ENCODE measurements around the gene CASKIN2. TPM values are rescaled to one million over a fixed set of nuclear protein-coding genes. Genes with fewer than 3 reads are reported as not detected.

CASKIN2 gene
- total RNA-seq, 1 experiment from 2014 or later: 37.0 TPM

- no peaks in the 10 kb centered on the region for H3K27me3 ChIP-seq (ENCODE audit: insufficient read depth, low read length)
- Mint-ChIP-seq H3K27ac (no peak overlapping the region), H3K36me3 (ENCODE audit: insufficient read depth in 1 of 3, low read depth in 3 of 3) (peaks cover 0 to 33% (median 16%) of the 10 kb centered on the region in 3 experiments; a peak in 5 of 7 replicates), H3K9me3 (no peaks in the 10 kb centered on the region), H3K4me3 (no peak overlapping the region), H3K27me3 (ENCODE audit: low read depth) (no peaks in the 10 kb centered on the region), H3K4me1 (no peaks in the 10 kb centered on the region)
- no peak overlapping the region for H3K9ac ChIP-seq (ENCODE audit: extremely low read depth, insufficient read length, low read length)
- no peaks in the 10 kb centered on the region for H3K23me2 ChIP-seq (ENCODE audit: insufficient read length, low read depth, low read length, poor library complexity, severe bottlenecking)
- no peak overlapping the region for H3K4ac ChIP-seq (ENCODE audit: low read depth, low read length)
- no peak overlapping the region for H3K18ac ChIP-seq (ENCODE audit: insufficient read length, low read depth, low read length)
- no peak overlapping the region for H2AK5ac ChIP-seq (ENCODE audit: insufficient read length, low read length)
- H2BK15ac ChIP-seq (ENCODE audit: low read depth, low read length): no peak overlapping the region
- H4K5ac ChIP-seq (ENCODE audit: insufficient read length, low read depth, low read length): no peak overlapping the region
- no peak overlapping the region for H2BK5ac ChIP-seq (ENCODE audit: insufficient read length, low read length)
- H2BK120ac ChIP-seq (ENCODE audit: low read depth, low read length, poor library complexity, severe bottlenecking): no peak overlapping the region
- H3K14ac ChIP-seq (ENCODE audit: insufficient read depth, low read length): no peak overlapping the region
- no peak overlapping the region for H3K27ac ChIP-seq (ENCODE audit: insufficient read length, low read depth, low read length)
- H3K4me2 ChIP-seq (ENCODE audit: insufficient read depth, insufficient read length, low read length): no peak overlapping the region
- no peak for TF ChIP-seq CTCF (conservative IDR thresholded peaks at IDR 0.05)
- H4K20me1 ChIP-seq (ENCODE audit: control insufficient read depth, insufficient read depth, insufficient read length): no peaks in the 10 kb centered on the region
- H2BK20ac ChIP-seq (ENCODE audit: low read depth, low read length, poor library complexity, severe bottlenecking): no peak overlapping the region
- DNase-seq: no peak
- no peaks in the 10 kb centered on the region for H3K79me2 ChIP-seq (ENCODE audit: insufficient read depth, low read length)
- H2AFZ ChIP-seq (ENCODE audit: low read length): no peak overlapping the region
- no peak overlapping the region for H3K56ac ChIP-seq (ENCODE audit: insufficient read length, low read depth, low read length)
- no peak overlapping the region for H3K23ac ChIP-seq (ENCODE audit: insufficient read length, low read depth, low read length)
- no peak overlapping the region for H3T11ph ChIP-seq (ENCODE audit: low read length)
- H2BK12ac ChIP-seq (ENCODE audit: insufficient read length, low read depth, low read length): no peak overlapping the region
- H3K4me1 ChIP-seq (ENCODE audit: insufficient read depth, low read length): no peaks in the 10 kb centered on the region
- WGBS (ENCODE audit: extremely low coverage, insufficient read length, low lambda C conversion rate): no CpG with 5 or more reads among the region's 11 CpGs
- H3K9me3 ChIP-seq (ENCODE audit: control insufficient read depth, low read depth, low read length): no peaks in the 10 kb centered on the region
- H4K91ac ChIP-seq (ENCODE audit: insufficient read length, low read depth, low read length): no peak overlapping the region
- no peak overlapping the region for H4K8ac ChIP-seq (replicated peaks; ENCODE audit: insufficient read length, low read depth, low read length)
- no peaks in the 10 kb centered on the region for H3K79me1 ChIP-seq (ENCODE audit: insufficient read depth, low read depth, low read length, poor library complexity, severe bottlenecking)
Measured at GRCh38 chr17:75564195-75564594, 48.9 kb upstream of the CASKIN2 start.
